ENCODE data around the gene SEMA6A. TPM values are rescaled to one million over a fixed set of nuclear protein-coding genes. Genes with fewer than 3 reads are reported as not detected.

SEMA6A gene
- total RNA-seq, 2 experiments from 2014 or later: not detected

- H3K4me1 ChIP-seq (ENCODE audit: insufficient read depth, low read length, poor library complexity, severe bottlenecking): no peaks in the 10 kb centered on the region
- no peak for DNase-seq (ENCODE audit: low spot score)
- intact Hi-C loops (cut with micrococcal nuclease; ENCODE audit: unreplicated experiment): no loop called here
- no peaks in the 10 kb centered on the region for H3K36me3 ChIP-seq (ENCODE audit: insufficient read depth, low read length)
- TF ChIP-seq EZH2phosphoT487 (IDR thresholded peaks at IDR 0.05; ENCODE audit: borderline replicate concordance, low read depth, low read length): no peak
- TF ChIP-seq, protein P1, sequence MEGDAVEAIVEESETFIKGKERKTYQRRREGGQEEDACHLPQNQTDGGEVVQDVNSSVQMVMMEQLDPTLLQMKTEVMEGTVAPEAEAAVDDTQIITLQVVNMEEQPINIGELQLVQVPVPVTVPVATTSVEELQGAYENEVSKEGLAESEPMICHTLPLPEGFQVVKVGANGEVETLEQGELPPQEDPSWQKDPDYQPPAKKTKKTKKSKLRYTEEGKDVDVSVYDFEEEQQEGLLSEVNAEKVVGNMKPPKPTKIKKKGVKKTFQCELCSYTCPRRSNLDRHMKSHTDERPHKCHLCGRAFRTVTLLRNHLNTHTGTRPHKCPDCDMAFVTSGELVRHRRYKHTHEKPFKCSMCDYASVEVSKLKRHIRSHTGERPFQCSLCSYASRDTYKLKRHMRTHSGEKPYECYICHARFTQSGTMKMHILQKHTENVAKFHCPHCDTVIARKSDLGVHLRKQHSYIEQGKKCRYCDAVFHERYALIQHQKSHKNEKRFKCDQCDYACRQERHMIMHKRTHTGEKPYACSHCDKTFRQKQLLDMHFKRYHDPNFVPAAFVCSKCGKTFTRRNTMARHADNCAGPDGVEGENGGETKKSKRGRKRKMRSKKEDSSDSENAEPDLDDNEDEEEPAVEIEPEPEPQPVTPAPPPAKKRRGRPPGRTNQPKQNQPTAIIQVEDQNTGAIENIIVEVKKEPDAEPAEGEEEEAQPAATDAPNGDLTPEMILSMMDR (conservative IDR thresholded peaks at IDR 0.05; ENCODE audit: low read length): no peak
- H3K9me3 ChIP-seq (ENCODE audit: low read length): no peaks in the 10 kb centered on the region
- POLR2A ChIA-PET: interaction anchor here (0.6 kb wide), 1 partner anchor 2000 kb away, joined by 3 read pairs; no protein-coding TSS in a partner anchor
- CTCF ChIA-PET (ENCODE audit: unreplicated experiment): no interaction called here
- no TSS peak for BruUV-seq (replicated peaks)
- H3K4me2 ChIP-seq (ENCODE audit: low read length): no peak overlapping the region
- no peak overlapping the region for H2AFZ ChIP-seq (ENCODE audit: low read length)
- no peak overlapping the region for H3K4me3 ChIP-seq (ENCODE audit: low read depth, low read length, poor library complexity, severe bottlenecking)
- H3K27ac ChIP-seq (ENCODE audit: low read depth, low read length, poor library complexity, severe bottlenecking): no peak overlapping the region
- H3K9me2 ChIP-seq (ENCODE audit: insufficient read depth, low read length): no peaks in the 10 kb centered on the region
- H4K20me1 ChIP-seq (ENCODE audit: insufficient read depth, low read length): no peaks in the 10 kb centered on the region
- no peaks in the 10 kb centered on the region for H3K79me2 ChIP-seq (ENCODE audit: insufficient read depth, low read depth, low read length)
Measured at GRCh38 chr5:116409591-116410296, 164.9 kb downstream of the SEMA6A start.

DNA sequence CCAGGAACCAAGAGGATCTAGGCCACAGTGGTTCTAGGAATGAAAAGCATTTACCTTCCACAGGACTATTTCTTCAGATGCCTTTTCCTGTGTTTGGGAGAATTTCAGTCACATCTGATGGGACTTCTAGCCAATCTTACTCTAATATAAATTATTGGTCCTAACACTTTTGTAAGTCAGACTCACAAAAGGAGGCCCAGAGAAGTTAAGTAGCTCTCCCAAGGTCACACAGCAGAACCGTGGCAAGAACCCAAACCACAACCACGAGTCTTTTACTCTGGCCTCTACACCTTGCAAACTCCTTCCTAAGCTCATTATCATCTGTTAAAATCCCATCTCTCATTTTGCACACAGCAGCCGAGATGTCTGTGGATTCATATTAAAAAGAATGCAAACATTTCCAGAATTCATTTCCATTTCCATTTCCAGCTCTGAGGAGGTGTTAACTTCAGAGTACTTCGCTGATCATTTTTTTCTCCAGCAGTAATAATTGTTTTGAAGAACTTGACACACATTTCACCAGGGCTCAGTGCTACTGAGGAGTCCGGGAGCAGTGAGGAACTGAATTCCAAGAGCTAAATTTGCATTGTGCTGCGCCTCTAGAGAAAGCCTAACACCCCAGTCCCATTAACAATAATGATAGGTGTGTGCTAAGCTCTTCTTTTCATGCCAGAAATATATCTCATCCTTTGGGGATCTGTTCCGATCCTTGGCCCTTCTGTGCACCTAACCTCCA is 168.1 kb downstream of the SEMA6A start:
- Histone ChIP-seq H3K4me2 (ENCODE audit: low read length) (no peak overlapping the region), H3K79me2 (ENCODE audit: insufficient read depth, low read depth, low read length) (no peaks in the 10 kb centered on the region), H3K27ac (ENCODE audit: low read depth, low read length, poor library complexity, severe bottlenecking) (no peak overlapping the region), H3K9me3 (ENCODE audit: low read length) (no peaks in the 10 kb centered on the region), H4K20me1 (ENCODE audit: insufficient read depth, low read length) (no peaks in the 10 kb centered on the region), H3K36me3 (ENCODE audit: insufficient read depth, low read length) (no peaks in the 10 kb centered on the region), H3K9me2 (ENCODE audit: insufficient read depth, low read length) (no peaks in the 10 kb centered on the region), H3K4me3 (ENCODE audit: low read depth, low read length, poor library complexity, severe bottlenecking) (no peak overlapping the region), H2AFZ (ENCODE audit: low read length) (no peak overlapping the region), H3K4me1 (ENCODE audit: insufficient read depth, low read length, poor library complexity, severe bottlenecking) (no peaks in the 10 kb centered on the region)
- intact Hi-C loops (cut with micrococcal nuclease; ENCODE audit: unreplicated experiment): no loop called here
- no TSS peak for BruUV-seq (replicated peaks)
- DNase-seq (ENCODE audit: low spot score): no peak
- TF ChIP-seq EZH2phosphoT487 (IDR thresholded peaks at IDR 0.05; ENCODE audit: borderline replicate concordance, low read depth, low read length): no peak
- TF ChIP-seq, protein P1 (conservative IDR thresholded peaks at IDR 0.05; ENCODE audit: low read length): no peak
- POLR2A ChIA-PET: interaction anchor here (0.8 kb wide), 1 partner anchor 11 kb away, joined by 4 read pairs; no protein-coding TSS in a partner anchor
- CTCF ChIA-PET (ENCODE audit: unreplicated experiment): no interaction called here

DNA sequence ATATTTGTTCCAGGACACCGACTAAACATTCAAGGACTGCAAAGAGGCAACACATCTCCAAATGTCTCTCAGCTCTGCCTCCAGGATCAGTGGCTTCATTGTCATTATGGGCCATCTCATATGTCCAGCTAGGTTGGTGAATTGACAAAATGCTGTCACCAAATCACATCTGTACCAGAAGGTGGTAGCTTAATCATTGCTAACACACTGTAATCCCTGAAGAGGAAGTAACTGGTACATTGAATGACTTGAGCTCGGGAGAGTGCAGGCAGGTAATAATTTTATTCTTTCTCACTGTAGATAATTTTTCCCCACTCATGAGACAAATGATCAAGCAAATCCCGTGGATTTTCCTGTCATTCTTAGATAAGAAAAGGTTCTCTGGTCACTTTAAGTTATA is 169.8 kb downstream of the SEMA6A start:
- Histone ChIP-seq H3K9me3 (ENCODE audit: low read length) (no peaks in the 10 kb centered on the region), H4K20me1 (ENCODE audit: insufficient read depth, low read length) (no peaks in the 10 kb centered on the region), H3K79me2 (ENCODE audit: insufficient read depth, low read depth, low read length) (no peaks in the 10 kb centered on the region), H3K27ac (ENCODE audit: low read depth, low read length, poor library complexity, severe bottlenecking) (no peak overlapping the region), H3K36me3 (ENCODE audit: insufficient read depth, low read length) (no peaks in the 10 kb centered on the region), H3K4me3 (ENCODE audit: low read depth, low read length, poor library complexity, severe bottlenecking) (no peak overlapping the region), H3K4me2 (ENCODE audit: low read length) (no peak overlapping the region), H3K4me1 (ENCODE audit: insufficient read depth, low read length, poor library complexity, severe bottlenecking) (no peaks in the 10 kb centered on the region), H3K9me2 (ENCODE audit: insufficient read depth, low read length) (no peaks in the 10 kb centered on the region), H2AFZ (ENCODE audit: low read length) (no peak overlapping the region)
- CTCF ChIA-PET (ENCODE audit: unreplicated experiment): no interaction called here
- DNase-seq (ENCODE audit: low spot score): no peak
- POLR2A ChIA-PET: no interaction called here
- TF ChIP-seq, protein P1 (conservative IDR thresholded peaks at IDR 0.05; ENCODE audit: low read length): no peak
- no peak for TF ChIP-seq EZH2phosphoT487 (IDR thresholded peaks at IDR 0.05; ENCODE audit: borderline replicate concordance, low read depth, low read length)
- intact Hi-C loops (cut with micrococcal nuclease; ENCODE audit: unreplicated experiment): no loop called here
- BruUV-seq (replicated peaks): no TSS peak
